ENCODE results near the gene BCAS1. TPM values are rescaled to one million over a fixed set of nuclear protein-coding genes. Genes with fewer than 3 reads are reported as not detected.

Gene BCAS1
- total RNA-seq, 1 donor from 2014 or later, result 0.04 TPM

GRCh38 chr20:53984356-53985149 lies 85.8 kb downstream of the BCAS1 start:
- Histone ChIP-seq H3K4me3 (ENCODE audit: low read depth, low read length) (no peak overlapping the region), H3K27me3 (ENCODE audit: control insufficient read depth, insufficient read depth, low read length) (no peaks in the 10 kb centered on the region), H3K36me3 (ENCODE audit: control insufficient read depth, insufficient read depth, low read length) (no peaks in the 10 kb centered on the region)
- no peak for TF ChIP-seq CTCF (IDR thresholded peaks at IDR 0.05; ENCODE audit: insufficient read depth, low read length, poor library complexity, severe bottlenecking)
- DNase-seq (ENCODE audit: low read depth), result no peak

- H3K36me3 ChIP-seq (ENCODE audit: control insufficient read depth, insufficient read depth, low read length), result no peaks in the 10 kb centered on the region
- DNase-seq (ENCODE audit: low read depth), result no peak
- no peak overlapping the region for H3K4me3 ChIP-seq (ENCODE audit: low read depth, low read length)
- TF ChIP-seq CTCF (IDR thresholded peaks at IDR 0.05; ENCODE audit: insufficient read depth, low read length, poor library complexity, severe bottlenecking), result no peak
- H3K27me3 ChIP-seq (ENCODE audit: control insufficient read depth, insufficient read depth, low read length), result no peaks in the 10 kb centered on the region
Measured at GRCh38 chr20:53983401-53983800, 87.0 kb downstream of the BCAS1 start.

GRCh38 chr20:53982624-53983023 lies 87.8 kb downstream of the BCAS1 start:
- DNase-seq (ENCODE audit: low read depth), result no peak
- no peak overlapping the region for H3K4me3 ChIP-seq (ENCODE audit: low read depth, low read length)
- no peak for TF ChIP-seq CTCF (IDR thresholded peaks at IDR 0.05; ENCODE audit: insufficient read depth, low read length, poor library complexity, severe bottlenecking)
- no peaks in the 10 kb centered on the region for H3K27me3 ChIP-seq (ENCODE audit: control insufficient read depth, insufficient read depth, low read length)
- no peaks in the 10 kb centered on the region for H3K36me3 ChIP-seq (ENCODE audit: control insufficient read depth, insufficient read depth, low read length)

- Histone ChIP-seq H3K27me3 (ENCODE audit: control insufficient read depth, insufficient read depth, low read length) (no peaks in the 10 kb centered on the region), H3K4me3 (ENCODE audit: low read depth, low read length) (no peak overlapping the region), H3K36me3 (ENCODE audit: control insufficient read depth, insufficient read depth, low read length) (no peaks in the 10 kb centered on the region)
- no peak for TF ChIP-seq CTCF (IDR thresholded peaks at IDR 0.05; ENCODE audit: insufficient read depth, low read length, poor library complexity, severe bottlenecking)
- DNase-seq (ENCODE audit: low read depth), result no peak
Measured at GRCh38 chr20:53981752-53982437, 88.5 kb downstream of the BCAS1 start.

GRCh38 chr20:53981130-53981529 lies 89.3 kb downstream of the BCAS1 start:
- no peaks in the 10 kb centered on the region for H3K27me3 ChIP-seq (ENCODE audit: control insufficient read depth, insufficient read depth, low read length)
- DNase-seq (ENCODE audit: low read depth), result no peak
- H3K36me3 ChIP-seq (ENCODE audit: control insufficient read depth, insufficient read depth, low read length), result no peaks in the 10 kb centered on the region
- no peak for TF ChIP-seq CTCF (IDR thresholded peaks at IDR 0.05; ENCODE audit: insufficient read depth, low read length, poor library complexity, severe bottlenecking)
- H3K4me3 ChIP-seq (ENCODE audit: low read depth, low read length), result no peak overlapping the region

Data from kidney epithelial cell (primary cell).